LNCAP (cell line): ENCODE results near the gene CROT.

Experiments used
- CTCF ChIP-seq: fragments of 450-650 bp; IDR thresholded peaks from 2 replicates; pipeline ENCODE4 v1.5.1; 2017; ENCODE audit warnings: mild to moderate bottlenecking

Gene CROT

DNA sequence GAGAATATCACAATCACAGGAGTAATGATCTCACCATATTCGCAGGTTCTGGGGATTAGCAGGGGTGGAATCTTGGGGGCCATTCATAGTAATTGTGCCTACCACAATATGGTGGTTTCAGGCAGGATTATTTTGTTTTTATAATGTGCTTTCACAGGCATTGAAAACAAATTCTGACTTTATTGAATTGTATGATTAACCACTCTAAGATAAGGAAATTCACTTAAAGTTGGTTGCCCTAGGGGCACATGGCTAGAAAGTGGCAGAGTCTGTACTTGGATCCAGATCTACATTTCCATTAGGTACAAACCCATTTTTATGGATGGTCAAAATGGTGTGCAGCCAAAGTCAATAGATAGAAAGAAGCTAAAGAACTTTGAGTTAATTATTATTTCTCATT is 1.7 kb downstream of the CROT start:
- TF ChIP-seq CTCF: no peak

GRCh38 chr7:87347664-87348063 is 2.2 kb downstream of the CROT start:
- no peak for TF ChIP-seq CTCF

- TF ChIP-seq CTCF: no peak
Observed at GRCh38 chr7:87354749-87355148, 9.3 kb downstream of the CROT start.

GRCh38 chr7:87356448-87356847 is 11.0 kb downstream of the CROT start:
- TF ChIP-seq CTCF: no peak

DNA sequence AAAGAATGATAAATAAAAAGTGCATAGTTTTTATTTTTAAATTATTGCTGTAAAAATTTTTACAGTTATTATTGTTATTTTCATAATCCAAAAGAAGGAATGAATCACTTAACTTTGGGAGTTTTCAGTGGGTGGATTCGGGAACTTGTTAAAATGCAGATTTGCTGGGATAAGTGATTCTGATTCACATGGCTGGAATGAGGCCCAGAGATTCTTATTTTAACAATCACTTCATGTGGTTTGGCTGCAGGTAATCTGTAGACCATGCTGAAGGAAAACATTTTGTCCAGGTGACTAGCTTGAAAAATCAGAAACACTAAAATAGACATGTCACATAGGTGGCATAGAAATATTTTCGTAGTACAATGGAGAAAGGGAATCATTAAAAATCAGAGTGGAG is 13.9 kb downstream of the CROT start:
- no peak for TF ChIP-seq CTCF

GRCh38 chr7:87361320-87361719 is 15.9 kb downstream of the CROT start:
- no peak for TF ChIP-seq CTCF

GRCh38 chr7:87363342-87363741 is 17.9 kb downstream of the CROT start:
- TF ChIP-seq CTCF: no peak

- TF ChIP-seq CTCF: no peak
Observed at GRCh38 chr7:87364246-87364645, 18.8 kb downstream of the CROT start.
